Nephron progenitor cell (in vitro differentiated cells): ENCODE results near the gene KCNMA1.
A peak's percentile ranks its signal among the peaks of the same experiment; 100 is the strongest.
"Not testable (repeated sequence)": the region's sequence is repeated elsewhere in the genome, so short reads cannot be mapped to it uniquely, and the experiment has no call there.

Source experiments
- DNase-seq: peaks from one replicate; pipeline ENCODE4 v3.0.0; 2021
- H3K27ac Mint-ChIP-seq: 2 replicates; pipeline ENCODE4 v1.8.0; 2021; ENCODE audit warnings: mild to moderate bottlenecking, moderate library complexity, mixed read lengths
- H3K27me3 Mint-ChIP-seq: 2 replicates; pipeline ENCODE4 v1.8.0; 2021; ENCODE audit warnings: mild to moderate bottlenecking, low read depth, mixed read lengths; ENCODE audit not compliant: poor library complexity
- H3K36me3 Mint-ChIP-seq: 2 replicates; pipeline ENCODE4 v1.8.0; 2021; ENCODE audit warnings: low read depth, mixed read lengths
- H3K4me1 Mint-ChIP-seq: 2 replicates; pipeline ENCODE4 v1.8.0; 2021; ENCODE audit warnings: mixed read lengths
- H3K4me3 Mint-ChIP-seq: 2 replicates; pipeline ENCODE4 v1.8.0; 2021; ENCODE audit warnings: mild to moderate bottlenecking, moderate library complexity, mixed read lengths
- H3K9me3 Mint-ChIP-seq: 2 replicates; pipeline ENCODE4 v1.8.0; 2021; ENCODE audit warnings: mild to moderate bottlenecking, moderate library complexity, mixed read lengths
- CTCF ChIP-seq: fragments of 200-600 bp; sonication (generic); IDR thresholded peaks from 2 replicates; pipeline ENCODE4 v1.5.0; 2021; ENCODE audit warnings: antibody characterized with exemption

The KCNMA1 gene

DNA sequence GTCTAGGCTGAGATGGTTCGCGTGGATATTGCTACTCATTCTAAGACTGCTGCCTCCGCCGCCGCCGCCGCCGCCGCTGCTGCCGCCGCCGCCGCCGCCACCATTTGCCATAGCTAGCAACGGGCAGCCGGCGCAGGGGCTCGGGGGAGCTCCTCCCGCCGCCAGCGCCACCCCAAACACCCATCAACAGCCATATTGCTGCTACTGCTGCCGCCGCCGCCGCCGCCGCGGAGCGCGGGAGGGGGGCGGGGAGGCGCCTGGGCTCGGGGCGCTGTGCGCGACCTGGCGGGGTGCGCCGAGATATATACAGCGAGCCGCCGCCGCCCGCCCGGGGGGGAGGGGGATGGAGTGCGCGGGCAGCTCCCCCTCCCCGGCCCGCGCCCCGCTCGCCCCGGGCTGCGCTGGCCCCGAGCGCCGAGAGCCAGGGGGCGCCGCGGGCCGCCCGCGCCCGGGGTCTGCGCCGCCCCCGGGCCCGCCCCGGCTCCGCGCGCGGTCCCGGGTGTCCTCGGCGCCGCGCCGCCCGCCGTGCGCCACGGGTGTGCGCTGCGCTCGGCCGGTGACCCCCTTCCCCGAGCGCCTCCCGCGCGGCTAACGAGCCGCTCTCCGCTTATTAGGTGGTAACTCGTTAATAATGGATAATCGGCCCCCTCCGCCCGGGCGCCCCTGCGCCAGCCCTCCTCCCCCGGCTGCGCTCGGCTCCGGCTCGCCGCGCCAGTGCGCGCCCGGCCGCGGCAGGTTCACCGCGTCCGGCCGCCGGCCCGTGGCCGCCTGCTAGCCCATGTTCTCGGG, at the start of gene KCNMA1:
TSS of gene KCNMA1 (minus strand) at position 277 of the 789 bp plus-strand sequence.
- Mint-ChIP-seq H3K36me3 (no peaks in the 10 kb centered on the region), H3K9me3 (no peaks in the 10 kb centered on the region), H3K4me3 (peak within 1 kb of the TSS; percentile 88), H3K27ac (no peak within 1 kb of the TSS), H3K27me3 (peaks cover 89% of the 10 kb centered on the region), H3K4me1 (peaks cover 42% of the 10 kb centered on the region)
- DNase-seq = peak; percentile 58
- no peak for TF ChIP-seq CTCF

- Mint-ChIP-seq H3K4me1 (peaks cover 30% of the 10 kb centered on the region), H3K36me3 (no peaks in the 10 kb centered on the region), H3K27ac (peak overlapping the region; percentile 91), H3K4me3 (no peak overlapping the region), H3K27me3 (peaks cover 7% of the 10 kb centered on the region), H3K9me3 (peaks cover 5% of the 10 kb centered on the region)
- TF ChIP-seq CTCF = no peak
- no peak for DNase-seq
Observed at GRCh38 chr10:77686650-77687417, 49.2 kb upstream of the KCNMA1 start.

- H3K27ac Mint-ChIP-seq = no peak overlapping the region
- peaks cover 33% of the 10 kb centered on the region for H3K4me1 Mint-ChIP-seq
- H3K4me3 Mint-ChIP-seq = no peak overlapping the region
- peaks cover 7% of the 10 kb centered on the region for H3K27me3 Mint-ChIP-seq
- TF ChIP-seq CTCF = no peak
- DNase-seq = no peak
- H3K9me3 Mint-ChIP-seq = peaks cover 5% of the 10 kb centered on the region
- H3K36me3 Mint-ChIP-seq = no peaks in the 10 kb centered on the region
Observed at GRCh38 chr10:77686096-77686495, 48.5 kb upstream of the KCNMA1 start.

DNA sequence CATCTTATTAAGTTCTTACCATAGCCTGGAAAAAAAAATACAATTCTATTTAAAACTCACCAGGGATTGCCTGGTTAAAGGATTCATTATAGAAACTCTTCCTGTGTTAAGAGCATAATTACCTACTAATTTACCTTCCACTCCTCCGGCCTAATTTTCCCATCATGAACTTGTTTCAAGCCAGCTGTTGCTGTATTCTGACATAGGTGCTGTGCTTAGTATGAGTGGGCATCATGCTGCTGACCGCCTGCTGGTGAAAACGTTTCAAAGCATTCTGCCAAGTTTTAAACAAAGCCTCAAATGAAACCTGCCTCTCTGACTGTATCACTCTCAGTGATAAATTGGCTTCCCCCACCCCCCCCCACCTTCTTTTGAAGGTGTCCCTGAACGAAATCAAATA, 47.8 kb upstream of the KCNMA1 start:
- peaks cover 33% of the 10 kb centered on the region for H3K4me1 Mint-ChIP-seq
- no peak for TF ChIP-seq CTCF
- H3K27ac Mint-ChIP-seq = no peak overlapping the region
- peaks cover 12% of the 10 kb centered on the region for H3K27me3 Mint-ChIP-seq
- DNase-seq = no peak
- no peaks in the 10 kb centered on the region for H3K36me3 Mint-ChIP-seq
- H3K4me3 Mint-ChIP-seq = no peak overlapping the region
- peaks cover 5% of the 10 kb centered on the region for H3K9me3 Mint-ChIP-seq

GRCh38 chr10:77683088-77683432, 45.5 kb upstream of the KCNMA1 start:
- H3K4me3 Mint-ChIP-seq, H3K36me3 Mint-ChIP-seq, H3K9me3 Mint-ChIP-seq, H3K27ac Mint-ChIP-seq, DNase-seq: not testable (repeated sequence)
- Mint-ChIP-seq H3K4me1 (peaks cover 33% of the 10 kb centered on the region), H3K27me3 (peaks cover 17% of the 10 kb centered on the region)

DNA sequence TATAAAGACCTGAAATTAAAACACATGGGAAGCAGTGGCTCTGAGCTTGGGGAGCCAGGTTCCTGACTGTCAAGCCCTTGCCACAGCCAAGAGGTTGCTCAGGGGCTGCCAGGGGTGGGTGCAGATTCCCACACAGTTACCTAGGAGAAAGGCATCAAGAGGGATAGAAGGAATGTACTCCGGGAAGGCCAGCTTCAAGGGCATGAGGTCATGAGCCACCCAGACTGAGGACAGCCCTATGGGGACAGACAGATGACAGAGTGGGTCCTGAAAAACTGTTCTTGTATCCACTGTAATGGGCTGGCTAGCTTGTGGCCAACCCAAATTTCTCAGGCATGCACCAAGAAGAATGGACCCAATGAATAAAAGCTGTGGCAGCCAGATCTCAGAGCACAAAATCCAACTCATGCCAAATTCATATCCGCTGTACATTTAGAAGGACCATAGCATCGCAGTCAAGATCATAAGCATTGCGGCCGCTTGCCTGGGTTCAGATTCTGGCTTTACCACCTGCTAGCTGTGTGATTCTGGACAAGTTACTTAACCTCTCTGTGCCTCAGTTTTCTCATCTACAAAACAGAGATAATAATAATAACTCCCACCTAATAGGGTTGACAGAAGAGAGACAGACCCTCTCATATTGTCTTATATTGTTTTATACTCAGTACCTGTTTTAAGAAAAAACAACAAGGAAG, 44.9 kb upstream of the KCNMA1 start:
- Mint-ChIP-seq H3K4me3 (no peak overlapping the region), H3K4me1 (peaks cover 31% of the 10 kb centered on the region), H3K36me3 (no peaks in the 10 kb centered on the region), H3K27me3 (peaks cover 21% of the 10 kb centered on the region), H3K27ac (no peak overlapping the region), H3K9me3 (peaks cover 5% of the 10 kb centered on the region)
- TF ChIP-seq CTCF = no peak
- DNase-seq = no peak
